Kidney glomerular epithelial cell (primary cell): ENCODE data around the gene UTP18.
"Not testable (repeated sequence)": the region's sequence is repeated elsewhere in the genome, so short reads cannot be mapped to it uniquely, and the experiment has no call there.

Experiments used
- DNase-seq: peaks from one replicate; lab custom pipeline; 2025; lab: John Stamatoyannopoulos, UW

UTP18 gene

GRCh38 chr17:51258756-51259563, 1.4 kb upstream of the UTP18 start:
- no peak for DNase-seq

DNA sequence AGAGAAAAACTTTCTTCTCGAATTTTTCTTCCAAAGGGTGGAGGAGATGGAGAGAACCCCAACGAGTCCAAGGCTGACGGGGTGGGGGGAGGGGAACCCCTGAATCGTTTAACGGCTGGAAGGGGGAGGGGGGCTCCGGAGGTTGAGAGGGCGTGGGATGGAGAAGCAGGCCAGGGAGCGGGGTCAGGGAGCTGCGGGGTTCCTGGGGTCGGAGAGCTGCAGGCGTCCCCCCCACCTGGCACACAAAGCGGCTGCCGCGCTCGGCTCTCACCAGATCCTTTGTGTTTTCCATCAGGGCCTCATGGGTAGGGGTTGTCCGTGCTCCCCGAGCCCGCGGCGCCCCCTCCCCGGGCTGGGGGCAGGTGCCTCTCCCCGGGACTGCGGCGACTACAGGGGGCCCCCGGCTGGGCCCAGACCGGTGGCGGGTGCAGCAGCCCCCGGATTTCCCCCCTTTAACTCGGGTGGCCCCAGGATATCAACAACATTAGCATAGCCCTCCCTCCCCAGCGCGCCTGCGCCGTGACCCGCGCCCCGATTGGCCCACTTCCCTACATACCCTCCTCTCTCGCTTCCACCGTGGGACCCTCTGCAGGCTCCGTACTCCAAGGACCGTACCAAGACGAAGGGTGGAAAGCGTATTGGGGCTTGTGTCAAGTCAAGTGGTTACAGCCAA, 646 bp upstream of the UTP18 start, which contains the start of gene MBTD1:
TSS of gene MBTD1 (minus strand) at position 486 of the 673 bp plus-strand sequence. CDS start 34,888 bp downstream, outside the sequence.
- peak; percentile 93 for DNase-seq

DNA sequence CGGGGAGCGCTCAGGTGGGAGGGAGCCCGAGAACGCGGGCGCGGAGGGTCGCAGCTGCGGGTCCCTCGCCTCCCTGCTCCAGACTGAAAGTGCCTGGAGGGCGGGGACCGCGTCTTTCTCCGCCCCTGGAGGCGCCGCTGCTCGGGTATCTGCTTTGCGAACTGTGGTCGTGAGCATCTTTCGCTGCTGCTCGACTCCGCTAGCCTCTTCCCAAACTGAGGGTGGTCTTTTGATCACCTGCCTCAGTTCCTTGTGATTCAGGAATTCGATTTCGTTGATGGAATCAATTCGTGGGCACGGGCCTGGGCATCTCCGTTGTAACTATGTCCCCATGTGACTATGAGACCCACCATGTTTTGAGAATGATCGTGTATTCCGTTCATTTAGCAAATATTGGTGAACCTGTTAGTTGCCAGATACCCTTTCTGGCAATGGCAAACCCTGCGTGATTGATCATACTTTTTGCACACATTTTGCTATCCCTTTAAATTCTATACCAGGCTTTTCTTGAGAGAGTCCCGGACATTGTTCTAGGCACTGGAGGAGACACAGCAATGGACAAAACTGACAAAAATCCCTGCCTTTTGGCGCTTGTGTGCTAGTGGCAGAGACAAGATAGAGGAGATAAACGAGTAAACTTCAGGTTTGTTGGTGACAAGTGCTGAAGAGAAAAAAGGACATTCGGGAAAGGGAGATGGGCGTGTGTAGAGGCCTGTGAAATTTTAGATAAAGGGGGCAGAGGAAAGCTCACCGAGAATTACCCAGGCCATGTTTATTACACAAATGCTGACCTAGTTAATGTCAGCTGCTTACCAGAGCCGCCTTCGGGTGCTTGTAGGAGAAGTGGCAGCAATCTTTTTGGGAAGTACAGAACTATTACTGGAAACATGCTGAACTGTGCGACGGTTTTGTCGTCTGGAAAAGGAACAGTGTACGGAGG, 948 bp downstream of the UTP18 start:
- DNase-seq, result no peak

- no peak for DNase-seq
Observed at GRCh38 chr17:51263006-51263405, 2.7 kb downstream of the UTP18 start.

DNA sequence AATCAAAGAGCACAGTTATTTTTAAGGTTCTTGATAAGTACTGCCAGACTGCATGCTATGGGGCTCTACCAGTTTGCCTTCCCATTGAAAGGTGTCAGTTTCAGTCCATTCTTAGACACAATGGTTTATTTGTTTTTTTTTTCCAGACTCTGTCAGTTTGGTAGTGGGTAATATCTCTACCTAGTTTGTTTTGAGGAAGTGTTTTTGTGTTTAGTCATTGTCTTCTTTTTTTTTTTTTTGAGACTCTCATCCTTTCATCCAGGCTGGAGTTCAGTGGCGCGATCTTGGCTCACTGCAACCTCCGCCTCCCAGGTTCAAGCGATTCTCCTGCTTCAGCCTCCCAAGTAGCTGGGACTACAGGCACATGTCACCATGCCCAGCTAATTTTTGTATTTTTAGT, 4.1 kb downstream of the UTP18 start:
- DNase-seq, result not testable (repeated sequence)

DNA sequence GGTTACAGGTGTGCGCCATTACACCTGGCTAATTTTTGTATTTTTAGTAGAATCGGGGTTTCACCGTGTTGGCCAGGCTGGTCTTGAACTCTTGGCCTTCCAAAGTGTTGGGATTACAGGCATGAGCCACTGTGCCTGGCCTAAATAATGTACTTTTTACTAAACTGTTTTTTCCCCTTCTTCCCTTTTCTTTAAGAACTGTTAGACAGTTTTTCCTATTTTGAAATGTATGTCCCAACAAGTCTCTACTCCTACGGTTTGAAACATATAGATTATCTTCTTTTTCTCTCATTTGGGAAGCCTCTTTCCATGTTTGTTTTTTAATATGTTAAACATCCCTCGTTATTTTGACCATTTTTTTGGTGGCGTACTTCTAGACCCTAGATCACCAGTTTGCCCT, 9.6 kb downstream of the UTP18 start:
- DNase-seq, result no peak

DNA sequence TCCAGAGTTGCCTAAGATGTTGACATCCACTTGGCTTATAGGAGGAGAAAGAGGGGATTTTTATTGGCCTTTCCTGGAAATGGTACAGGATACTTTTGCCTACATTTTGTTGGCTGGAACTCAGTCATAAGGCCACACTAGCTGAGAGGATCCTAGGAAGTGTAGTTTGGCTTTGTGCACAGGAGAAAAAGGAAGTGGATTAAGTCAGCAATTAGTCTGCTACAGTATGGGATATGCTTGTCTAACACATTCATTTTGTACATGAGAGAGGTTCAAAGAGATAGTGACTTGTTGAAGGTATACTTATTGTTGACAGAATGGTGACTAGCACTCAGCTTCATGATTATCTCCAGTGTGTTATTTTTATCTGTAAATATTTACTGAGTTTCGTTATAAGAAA, 10.3 kb downstream of the UTP18 start:
- no peak for DNase-seq

GRCh38 chr17:51272812-51273211, 12.5 kb downstream of the UTP18 start:
- DNase-seq, result no peak

GRCh38 chr17:51275381-51275780, 15.0 kb downstream of the UTP18 start:
- no peak for DNase-seq

DNA sequence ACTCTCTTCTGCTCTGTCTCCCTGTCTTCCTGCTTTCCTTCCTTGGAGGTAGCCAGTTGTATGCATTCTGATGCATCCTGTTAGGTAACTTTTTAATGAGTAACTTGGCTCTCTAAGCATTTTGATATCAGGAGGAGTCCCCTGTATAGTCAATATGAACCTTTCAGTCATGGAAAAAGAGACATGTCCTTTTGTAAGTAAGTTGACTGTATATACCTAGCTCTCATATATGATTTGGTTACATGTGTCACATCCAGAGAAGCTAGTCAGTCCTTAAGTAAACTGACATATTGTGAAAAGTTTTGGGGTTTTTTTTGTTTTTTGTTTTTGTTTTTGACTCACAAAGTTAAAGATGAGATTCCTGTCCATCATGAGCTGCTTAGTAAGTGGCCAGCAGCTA, 18.8 kb downstream of the UTP18 start:
- DNase-seq, result no peak

DNA sequence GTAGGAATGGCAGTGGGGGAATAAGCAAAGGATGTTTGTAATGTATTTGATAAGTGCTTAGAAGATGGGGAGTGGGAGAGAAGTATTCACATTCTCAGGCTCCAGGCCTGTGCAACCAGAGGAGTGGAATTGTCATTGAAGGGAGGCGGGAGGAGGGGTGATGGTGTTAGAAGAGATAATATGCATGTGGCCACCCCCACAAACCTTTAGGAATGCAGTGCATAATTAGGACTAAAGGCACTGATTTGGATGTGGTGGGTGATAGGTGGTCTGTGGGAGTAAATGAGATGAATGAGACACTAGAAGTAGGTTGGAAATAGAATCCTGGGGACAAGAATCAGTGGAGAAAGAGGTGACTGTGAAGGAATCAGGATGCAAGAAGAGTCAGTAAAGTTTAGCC, 27.1 kb downstream of the UTP18 start:
- no peak for DNase-seq

DNA sequence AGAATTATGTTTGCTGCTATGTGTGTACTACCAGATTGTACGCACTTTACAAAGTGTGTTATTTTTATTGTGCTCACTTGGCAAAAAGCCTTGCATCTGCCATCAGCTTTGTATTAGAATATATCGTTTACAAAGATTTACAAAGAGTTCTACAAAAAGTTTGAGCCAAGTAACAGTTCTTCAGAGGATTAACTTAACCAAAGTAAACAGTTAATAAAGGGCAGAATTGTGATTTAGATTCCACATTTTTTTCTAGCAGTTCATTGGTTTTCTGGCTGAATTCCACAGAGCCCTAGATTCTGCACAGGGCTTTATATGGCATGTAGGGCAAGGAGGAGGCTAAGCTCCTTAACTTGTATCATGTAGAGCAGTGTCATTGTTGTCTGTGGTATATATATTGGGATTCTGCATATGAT, 29.4 kb downstream of the UTP18 start:
- no peak for DNase-seq

GRCh38 chr17:51294338-51294737, 34.0 kb downstream of the UTP18 start:
- not testable (repeated sequence) for DNase-seq

DNA sequence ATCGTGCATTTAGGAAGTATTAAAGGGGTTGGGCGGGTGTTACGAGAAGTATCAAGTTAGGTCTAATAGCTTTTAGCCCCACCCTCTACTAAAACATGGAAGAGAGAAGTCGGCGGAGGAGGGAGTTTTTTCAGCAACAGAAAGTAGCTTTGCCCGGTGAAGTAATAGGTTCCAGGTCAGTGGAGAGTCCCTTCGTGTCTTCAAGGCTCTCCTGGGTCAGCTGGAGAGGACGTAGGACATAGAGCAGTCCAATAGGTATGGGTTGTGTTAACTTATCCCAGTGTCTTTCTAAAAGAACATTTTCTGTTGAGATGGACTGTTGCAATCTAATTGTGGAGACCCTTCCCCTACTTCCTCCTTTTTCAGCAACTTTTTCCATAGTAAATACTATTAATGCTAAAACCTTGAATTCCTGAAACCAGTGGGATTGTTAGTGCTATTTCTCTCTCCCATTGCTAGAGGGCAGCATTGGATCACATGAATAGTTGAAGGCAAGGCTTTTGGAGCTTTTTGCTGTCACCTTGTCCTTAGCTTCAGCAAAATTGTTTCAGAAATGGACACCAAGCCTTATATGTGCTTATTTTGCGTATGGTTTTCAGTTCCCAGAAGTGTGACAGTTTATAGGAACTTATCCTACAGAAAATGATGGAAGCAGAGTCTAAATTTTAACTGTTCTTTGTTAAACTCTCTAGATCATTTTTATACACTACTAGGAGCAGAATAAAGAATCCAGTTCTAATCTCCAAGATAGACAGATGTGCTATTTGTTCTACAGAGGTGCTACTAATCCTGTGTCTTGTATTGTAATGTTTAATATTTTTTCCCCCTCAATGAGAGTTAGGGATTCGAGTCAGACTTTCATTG, 38.4 kb downstream of the UTP18 start:
- peak; percentile 19 for DNase-seq

- no peak for DNase-seq
Observed at GRCh38 chr17:51299859-51300258, 39.5 kb downstream of the UTP18 start.

DNA sequence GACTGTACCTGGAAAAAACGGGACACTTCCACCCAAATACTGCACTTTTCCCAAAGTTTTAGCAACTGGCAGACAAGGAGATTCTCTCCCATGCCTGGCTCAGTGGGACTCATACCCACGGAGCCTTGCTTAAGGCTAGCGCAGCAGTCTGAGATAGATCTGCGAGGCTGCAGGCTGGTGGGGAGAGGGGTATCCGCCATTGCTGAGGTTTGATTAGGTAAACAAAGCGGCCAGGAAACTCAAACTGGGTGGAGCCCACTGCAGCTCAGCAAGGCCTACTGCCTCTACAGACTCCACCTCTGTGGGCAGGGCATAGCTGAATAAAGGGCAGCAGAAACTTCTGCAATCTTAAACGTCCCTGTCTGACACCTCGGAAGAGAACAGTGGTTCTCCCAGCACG, 44.8 kb downstream of the UTP18 start:
- DNase-seq, result no peak

DNA sequence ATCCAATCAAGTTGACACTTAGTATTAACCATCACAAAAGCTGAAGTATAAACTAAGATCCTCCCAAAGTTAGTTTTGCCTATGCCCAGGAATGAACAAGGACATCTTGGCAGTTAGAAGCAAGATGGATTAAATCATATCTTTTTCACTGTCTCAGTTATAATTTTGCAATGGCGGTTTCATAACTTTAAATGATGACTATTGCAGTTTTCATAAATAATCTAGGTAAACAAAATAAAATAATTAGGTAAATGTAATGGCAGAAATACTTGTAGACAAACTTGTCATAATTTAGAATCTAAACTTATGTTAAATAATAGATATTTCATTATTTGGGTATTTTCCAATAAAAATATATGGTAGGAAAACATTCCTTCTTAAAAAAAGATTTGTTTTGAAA, 51.7 kb downstream of the UTP18 start:
- DNase-seq, result not testable (repeated sequence)

DNA sequence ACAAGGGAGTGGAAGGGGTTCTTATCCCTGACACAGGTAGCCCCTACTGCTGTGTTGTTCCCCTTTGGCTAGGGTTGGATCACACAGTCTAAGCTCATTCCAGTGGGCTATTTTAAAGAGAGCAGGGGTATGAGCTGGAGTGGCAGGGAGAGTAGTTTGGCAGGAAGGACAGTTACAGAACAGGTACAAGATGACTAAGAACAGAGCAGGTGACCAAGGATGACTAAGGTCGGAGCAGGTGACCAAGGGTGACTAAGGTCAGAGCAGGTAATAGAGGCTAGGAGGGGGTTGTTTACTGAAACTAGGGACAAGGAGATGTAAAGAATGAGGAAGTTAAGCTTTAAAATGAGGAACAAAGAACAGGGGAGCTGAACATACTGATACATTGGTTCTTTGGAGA, 58.8 kb downstream of the UTP18 start:
- no peak for DNase-seq

DNA sequence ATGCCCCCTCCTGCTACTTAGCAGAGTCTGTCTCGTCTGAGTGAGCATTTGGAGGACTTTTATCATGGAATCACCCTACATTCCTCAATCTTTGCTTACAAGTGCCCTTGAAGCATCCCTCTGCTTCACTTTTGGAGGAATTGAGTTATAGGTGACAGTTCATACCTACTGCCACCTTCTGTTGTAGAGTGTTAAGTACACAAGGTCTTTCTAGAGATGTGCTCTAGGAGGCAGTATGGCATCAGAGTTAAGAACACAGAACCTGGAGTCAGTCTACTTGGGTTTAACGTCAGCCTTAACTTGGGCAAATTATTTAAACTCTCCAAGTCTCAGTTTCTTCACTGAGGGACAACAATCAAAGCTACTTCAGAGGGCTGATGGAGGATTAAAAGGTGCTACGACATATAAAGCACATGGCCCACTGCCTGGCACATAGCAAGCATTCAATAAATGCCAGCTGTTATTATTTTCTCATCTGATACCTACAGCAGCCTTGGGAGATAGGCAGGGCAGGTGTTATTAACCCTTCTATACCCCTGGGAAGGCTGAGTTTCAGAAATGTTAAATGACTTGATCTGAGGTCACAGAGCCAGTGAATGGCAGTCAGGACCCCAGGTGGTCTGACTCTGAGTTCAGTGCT, 62.2 kb downstream of the UTP18 start:
- DNase-seq, result peak; percentile 21

DNA sequence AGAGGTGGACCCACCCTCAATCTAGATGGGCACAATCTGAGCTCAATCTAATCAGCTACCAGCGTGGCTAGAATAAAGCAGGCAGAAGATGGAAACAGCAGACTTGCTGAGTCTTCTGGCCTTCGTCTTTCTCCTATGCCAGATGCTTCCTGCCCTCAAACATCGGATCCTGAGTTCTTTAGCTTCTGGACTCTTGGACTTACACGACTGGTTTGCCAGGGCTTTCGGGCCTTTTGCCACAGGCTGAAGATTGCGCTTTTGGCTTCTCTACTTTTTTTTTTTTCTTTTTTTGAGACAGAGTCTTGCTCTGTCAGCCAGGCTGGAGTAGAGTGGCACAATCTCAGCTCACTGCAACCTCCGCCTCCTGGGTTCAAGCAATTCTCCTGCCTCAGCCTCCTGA, 65.1 kb downstream of the UTP18 start:
- no peak for DNase-seq
